Fibroblast of skin of left quadriceps (primary cell): ENCODE data around the gene SH3BP4.

ENCODE experiments used
- DNase-seq, 2 experiments: peaks; one replicate each; pipeline ENCODE4 v3.0.0-alpha.2; 2013; ENCODE audit warnings: low read depth in 2 of 2

The SH3BP4 gene

GRCh38 chr2:234966340-234966739 lies 14.5 kb downstream of the SH3BP4 start:
- DNase-seq: no peak

- no peak for DNase-seq
Observed at GRCh38 chr2:234967201-234967869, 15.5 kb downstream of the SH3BP4 start.

- no peak for DNase-seq
Observed at GRCh38 chr2:234967870-234968208, 16.0 kb downstream of the SH3BP4 start.

- no peak for DNase-seq
Observed at GRCh38 chr2:234968631-234969305, 17.0 kb downstream of the SH3BP4 start.

- no peak for DNase-seq
Observed at GRCh38 chr2:234969306-234970098, 17.7 kb downstream of the SH3BP4 start.

- DNase-seq: no peak
Observed at GRCh38 chr2:234970099-234970440, 18.3 kb downstream of the SH3BP4 start.

GRCh38 chr2:234970477-234970882 lies 18.7 kb downstream of the SH3BP4 start:
- peak; percentile 75 to 76 for DNase-seq

GRCh38 chr2:234971496-234971895 lies 19.7 kb downstream of the SH3BP4 start:
- DNase-seq: no peak

- DNase-seq: no peak
Observed at GRCh38 chr2:234973008-234973407, 21.2 kb downstream of the SH3BP4 start.

GRCh38 chr2:234974501-234975385 lies 22.9 kb downstream of the SH3BP4 start:
- DNase-seq: no peak

GRCh38 chr2:234975611-234976010 lies 23.8 kb downstream of the SH3BP4 start:
- DNase-seq: no peak

GRCh38 chr2:234976479-234977227 lies 24.8 kb downstream of the SH3BP4 start:
- DNase-seq: no peak

GRCh38 chr2:234977228-234977679 lies 25.4 kb downstream of the SH3BP4 start:
- no peak for DNase-seq

- DNase-seq: no peak
Observed at GRCh38 chr2:234978466-234979203, 26.8 kb downstream of the SH3BP4 start.

- DNase-seq: no peak
Observed at GRCh38 chr2:234979204-234980167, 27.7 kb downstream of the SH3BP4 start.

- no peak for DNase-seq
Observed at GRCh38 chr2:234980451-234981187, 28.8 kb downstream of the SH3BP4 start.

- DNase-seq: peak; percentile 99 to 100
Observed at GRCh38 chr2:234981197-234982095, 29.6 kb downstream of the SH3BP4 start.
